Kidney glomerular epithelial cell (primary cell): Measurements from ENCODE around the gene TRPM3.

ENCODE experiments used
- DNase-seq: peaks from one replicate; lab custom pipeline; 2025; lab: John Stamatoyannopoulos, UW

TRPM3 gene

DNA sequence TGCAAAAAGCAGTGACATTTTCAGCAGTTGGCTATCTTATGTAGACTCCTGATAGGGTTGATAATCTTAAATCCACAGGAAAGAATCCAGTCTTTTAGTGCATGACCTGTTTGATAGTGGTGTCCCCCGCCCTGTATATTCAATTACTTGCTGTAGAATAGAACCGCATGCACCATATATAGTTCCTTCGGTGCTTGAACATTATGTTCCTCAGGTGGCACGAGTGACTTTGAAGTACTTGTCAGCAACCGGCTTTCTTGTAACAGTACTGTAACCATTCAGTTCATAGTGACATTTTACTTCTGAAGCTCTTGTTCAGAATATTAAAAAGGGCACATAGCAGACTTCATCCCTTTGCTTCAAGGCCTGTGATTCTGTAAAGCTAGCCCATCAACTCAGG, 543.8 kb downstream of the TRPM3 start:
- DNase-seq = no peak

DNA sequence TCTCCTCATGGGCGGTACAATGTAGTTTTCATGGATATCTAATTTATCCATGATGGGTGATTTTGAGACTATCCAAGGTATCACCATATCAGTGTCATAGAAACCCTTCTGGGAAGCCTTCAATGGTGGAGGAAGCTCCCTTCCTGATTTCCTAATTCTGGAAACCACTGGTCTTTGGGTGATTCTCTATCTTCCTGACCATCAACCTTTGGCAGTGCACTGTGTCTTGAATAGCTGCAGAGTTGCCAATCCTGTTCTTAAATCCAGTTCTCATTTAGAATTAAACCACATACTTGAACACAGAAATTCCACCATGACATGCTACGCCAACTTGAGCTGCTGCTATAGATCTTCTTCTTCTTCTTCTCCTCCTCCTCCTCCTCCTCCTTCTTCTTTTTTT, 545.3 kb downstream of the TRPM3 start:
- DNase-seq = no peak

DNA sequence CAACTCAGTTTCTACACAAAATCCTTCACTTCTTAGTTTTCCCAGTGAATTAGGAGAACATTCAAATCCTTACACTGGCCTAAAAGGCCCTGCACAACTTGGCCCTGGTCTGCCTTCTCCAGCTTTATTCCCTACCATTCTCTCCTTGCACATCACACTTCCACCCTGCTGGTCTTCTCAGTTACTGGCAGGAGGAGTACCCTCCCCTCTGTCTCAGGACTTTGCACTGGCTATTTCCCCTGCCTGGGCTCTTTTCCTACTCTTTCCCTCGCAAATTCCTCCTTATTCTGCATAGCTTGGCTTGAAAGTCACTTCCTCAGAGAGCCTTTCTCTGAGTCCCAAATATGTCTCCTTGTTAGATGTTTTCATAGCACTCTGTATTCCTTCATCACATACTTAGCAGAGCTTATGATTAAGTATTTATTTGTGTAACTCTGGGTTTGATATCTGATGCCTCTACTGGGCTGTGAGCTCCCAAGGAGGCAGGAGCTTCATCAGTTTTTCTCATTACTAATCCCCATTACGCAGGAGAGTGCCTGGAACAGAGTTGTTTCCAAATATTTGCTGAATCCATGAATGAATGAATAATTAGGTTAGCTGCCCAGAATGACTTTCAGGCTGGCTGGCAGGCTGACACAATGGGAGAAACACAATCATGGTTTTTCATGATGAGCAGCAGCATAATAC, 547.1 kb downstream of the TRPM3 start:
- DNase-seq = no peak

GRCh38 chr9:70573308-70573707, 548.1 kb downstream of the TRPM3 start:
- no peak for DNase-seq

DNA sequence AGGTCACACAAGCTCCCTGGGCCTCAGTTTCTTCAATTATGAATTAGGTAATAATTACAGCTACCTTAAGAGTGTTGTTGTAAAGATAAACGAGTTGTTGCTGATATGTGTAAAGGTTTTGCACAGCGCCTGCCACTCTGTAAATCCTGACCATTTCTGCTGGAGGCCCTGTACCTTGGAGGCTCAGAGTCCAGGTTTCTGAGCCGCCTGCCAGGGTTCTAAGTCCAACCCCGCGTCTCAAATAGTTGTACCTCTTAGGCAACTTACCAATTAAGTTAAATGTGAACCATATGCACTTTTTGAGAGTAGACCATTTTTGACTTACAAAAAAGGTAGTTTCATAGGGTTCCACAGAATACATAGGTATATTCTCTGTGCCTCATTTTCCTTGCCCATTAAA, 550.2 kb downstream of the TRPM3 start:
- no peak for DNase-seq

- DNase-seq = no peak
These were observed 551.6 kb downstream of the TRPM3 start for GRCh38 chr9:70569791-70570190.

- DNase-seq = no peak
These were observed 552.2 kb downstream of the TRPM3 start for GRCh38 chr9:70569070-70569772.

- DNase-seq = no peak
These were observed 553.9 kb downstream of the TRPM3 start for GRCh38 chr9:70567511-70567910.

- no peak for DNase-seq
These were observed 554.7 kb downstream of the TRPM3 start for GRCh38 chr9:70566751-70567150.

DNA sequence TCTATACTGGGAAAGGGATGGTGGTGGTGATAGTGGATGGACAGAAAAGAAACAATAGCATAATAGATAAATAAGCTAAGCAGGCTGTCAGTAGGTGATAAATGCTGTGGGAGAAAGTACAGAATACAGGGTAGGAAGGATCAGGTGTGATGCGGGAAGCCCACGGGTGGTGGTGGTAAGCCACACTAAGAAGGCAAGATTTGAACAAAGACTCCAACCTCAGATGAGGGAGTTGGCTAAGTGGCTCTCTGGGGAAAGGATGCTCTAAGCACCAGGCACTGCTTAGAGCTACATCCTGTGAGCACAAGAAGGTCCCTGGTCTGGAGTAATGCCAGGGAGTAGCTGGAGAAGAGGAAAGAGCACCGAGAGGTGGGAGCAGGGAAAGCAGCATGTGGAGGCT, 555.4 kb downstream of the TRPM3 start:
- DNase-seq = no peak

DNA sequence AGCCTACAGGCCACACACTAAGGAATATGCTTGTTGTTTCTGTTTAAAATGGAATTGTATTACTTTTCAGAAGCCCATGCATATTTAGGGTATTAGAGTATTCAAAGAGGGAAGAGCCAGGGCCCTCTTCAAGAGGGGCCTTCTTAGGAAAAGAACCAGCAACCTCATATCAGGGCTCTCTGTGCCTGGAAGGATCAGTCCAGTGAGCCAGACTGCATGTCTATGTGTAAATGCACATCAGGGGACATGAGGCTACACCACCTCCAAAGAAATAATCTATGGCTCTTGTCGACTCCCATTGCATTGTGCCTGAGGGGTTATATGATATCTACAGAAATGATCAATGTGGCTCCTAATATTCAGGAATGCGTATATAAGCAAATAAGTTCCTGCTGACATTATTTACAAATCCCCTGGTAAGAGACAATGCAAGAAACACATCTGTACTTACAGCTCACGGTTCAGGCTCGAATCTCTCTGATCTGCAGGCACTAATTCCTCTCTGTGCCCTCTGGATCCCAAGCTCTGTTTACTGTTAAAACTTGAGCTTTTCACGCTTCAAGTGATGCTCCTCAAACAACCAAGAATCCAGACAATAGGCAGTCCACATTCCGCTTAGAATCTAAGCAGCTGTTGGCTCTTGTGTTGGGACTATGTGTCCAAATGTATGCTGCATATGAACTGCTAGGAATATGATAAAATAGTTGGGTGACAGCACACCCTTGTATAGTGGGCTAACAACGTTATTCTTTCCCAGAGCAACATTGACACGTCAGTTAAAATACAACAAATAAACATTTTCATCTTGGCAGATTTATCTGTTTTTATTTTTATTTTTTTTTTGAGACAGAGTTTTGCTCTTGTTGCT, 556.7 kb downstream of the TRPM3 start:
- DNase-seq = no peak

- DNase-seq = no peak
These were observed 557.8 kb downstream of the TRPM3 start for GRCh38 chr9:70563431-70564204.

GRCh38 chr9:70563010-70563409, 558.4 kb downstream of the TRPM3 start:
- DNase-seq = no peak

- DNase-seq = no peak
These were observed 559.5 kb downstream of the TRPM3 start for GRCh38 chr9:70561786-70562395.

DNA sequence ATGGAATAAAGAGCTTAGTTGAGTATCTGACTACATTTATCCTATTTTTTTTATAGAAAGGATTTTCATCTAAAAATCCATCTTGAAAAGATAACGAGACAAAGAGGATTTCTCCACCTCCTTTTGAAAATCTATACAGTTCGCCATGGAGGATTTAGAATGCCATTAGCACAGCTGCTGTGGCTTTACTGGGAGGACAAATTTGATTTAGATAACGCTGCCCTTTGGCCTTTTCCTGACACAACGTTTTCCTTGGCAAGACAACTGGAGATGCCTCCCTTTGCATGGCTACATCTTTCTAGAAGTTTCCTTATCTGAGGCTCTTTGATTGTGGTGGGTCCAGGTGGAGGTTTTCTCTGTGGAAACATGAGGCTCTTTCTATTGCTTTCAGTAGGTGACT, 560.3 kb downstream of the TRPM3 start:
- no peak for DNase-seq

- no peak for DNase-seq
These were observed 562.3 kb downstream of the TRPM3 start for GRCh38 chr9:70559102-70559501.

DNA sequence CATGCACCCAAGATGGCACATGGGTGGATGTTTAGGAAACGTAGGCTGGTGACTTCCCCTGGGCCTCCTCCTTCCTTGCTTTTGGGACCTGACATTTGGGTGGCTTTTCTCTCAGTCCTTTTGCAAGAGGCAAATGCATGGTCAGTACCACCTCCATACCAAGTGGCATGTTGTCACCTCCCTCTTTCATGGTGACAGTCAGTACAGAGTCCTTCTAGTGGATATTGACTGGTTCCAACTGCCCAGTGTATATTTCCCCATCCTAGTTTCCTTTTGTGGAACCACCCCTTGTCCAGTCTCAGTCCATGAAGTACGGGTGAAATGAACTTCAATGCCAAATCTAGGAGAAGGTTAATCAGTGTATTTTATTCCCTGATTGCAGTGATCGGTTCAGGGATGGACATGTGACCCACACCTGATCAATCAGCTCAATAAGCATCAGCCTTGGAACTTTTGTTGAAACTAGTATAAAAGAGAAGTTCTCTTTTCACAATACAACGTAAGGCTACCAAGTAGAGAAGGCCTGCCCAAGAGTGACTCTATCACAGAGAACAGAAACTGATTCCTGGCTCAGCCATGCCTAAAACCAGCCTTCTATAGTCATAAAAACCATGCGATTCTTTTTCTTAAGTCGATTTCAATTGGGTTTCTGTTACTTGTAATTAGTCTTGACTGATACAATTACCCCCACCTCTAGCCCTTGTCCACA, 563.6 kb downstream of the TRPM3 start:
- no peak for DNase-seq

- no peak for DNase-seq
These were observed 564.6 kb downstream of the TRPM3 start for GRCh38 chr9:70556771-70557170.

DNA sequence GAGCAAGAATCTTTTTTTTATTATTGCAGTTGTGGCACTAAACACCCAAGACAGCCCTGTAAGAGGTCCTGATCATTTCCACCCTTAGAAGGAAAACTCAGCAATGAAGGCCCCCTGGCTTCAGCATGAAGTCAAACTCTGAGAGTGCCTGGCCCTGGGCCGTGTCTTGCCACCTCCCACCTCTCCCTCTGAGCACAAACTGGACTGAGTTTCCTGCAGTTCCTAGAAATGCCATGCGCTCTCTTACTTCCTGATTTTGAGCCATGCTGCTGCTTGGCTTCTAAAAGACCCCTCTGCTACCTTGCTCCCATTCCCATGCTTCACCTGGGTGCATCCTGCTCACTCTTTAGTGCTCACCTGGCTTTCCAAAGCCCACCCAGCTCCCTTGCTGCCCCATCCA, 566.5 kb downstream of the TRPM3 start:
- no peak for DNase-seq

DNA sequence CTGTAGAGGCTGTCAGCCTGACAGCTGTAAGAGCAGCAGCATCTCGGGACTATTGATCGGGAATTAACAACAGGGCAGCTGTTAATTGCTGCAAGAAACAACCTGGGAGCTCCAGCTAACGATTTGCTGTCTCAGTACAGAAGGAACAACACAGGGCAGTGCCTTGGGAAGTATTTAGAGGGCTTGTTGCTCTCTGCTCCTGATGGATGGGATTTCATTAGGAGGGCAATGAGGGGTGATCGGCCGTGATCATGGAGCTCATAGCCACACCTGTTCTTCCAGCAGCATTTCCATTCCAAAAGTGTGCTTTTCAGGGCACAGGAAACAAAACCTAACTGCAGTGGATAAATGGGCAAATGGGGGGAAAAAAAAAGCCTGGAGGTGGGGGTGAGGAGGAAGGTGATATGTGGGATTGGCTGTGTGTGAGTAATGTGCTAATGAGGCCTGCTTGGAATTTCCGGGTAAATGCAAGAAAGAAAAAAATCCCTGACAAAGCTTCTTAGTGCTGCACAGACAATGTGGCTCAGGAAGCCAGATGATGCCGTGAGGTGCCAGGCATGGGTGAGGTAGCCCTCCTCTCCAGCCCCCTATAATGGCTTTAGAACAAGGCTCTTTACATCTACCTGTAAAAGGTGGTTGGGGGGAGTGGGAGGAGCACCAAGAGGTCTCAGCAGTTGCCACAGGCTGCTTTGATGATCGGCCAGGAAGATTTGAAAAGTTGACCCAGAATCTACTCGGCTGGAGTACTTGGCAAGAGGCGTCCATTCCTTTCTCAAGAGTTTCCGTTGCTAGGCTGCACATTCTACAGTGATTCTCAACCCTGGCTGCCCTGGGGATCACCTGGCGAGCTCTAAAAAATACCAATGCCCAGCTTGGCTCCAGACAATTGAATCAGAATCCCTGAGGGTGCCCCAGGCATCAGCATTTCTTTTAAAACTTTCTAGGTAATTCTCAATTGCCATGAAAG, 567.4 kb downstream of the TRPM3 start:
- DNase-seq = peak; percentile 47
